HEK293 (cell line): Measurements from ENCODE around the gene TTLL4.

Experiments used
- GFI1B ChIP-seq: fragments of 450-650 bp; formaldehyde crosslinking; IDR thresholded peaks from 2 replicates; pipeline ENCODE4 v1.5.1; 2016; ENCODE audit warnings: missing biosample characterization, missing genetic modification characterization
- HOXC10 ChIP-seq: sonication (generic); formaldehyde crosslinking; IDR thresholded peaks from 2 replicates; pipeline ENCODE4 v1.8.1; 2023; ENCODE audit warnings: mild to moderate bottlenecking, missing genetic modification reagents
- SCRT2 ChIP-seq: fragments of 450-650 bp; formaldehyde crosslinking; IDR thresholded peaks from 2 replicates; pipeline ENCODE4 v1.5.1; 2016; ENCODE audit warnings: missing biosample characterization, missing genetic modification characterization
- SP7 ChIP-seq: fragments of 450-650 bp; formaldehyde crosslinking; IDR thresholded peaks from 2 replicates; pipeline ENCODE4 v1.5.1; 2016; ENCODE audit warnings: missing biosample characterization, missing genetic modification characterization
- TCF7L2 ChIP-seq: IDR thresholded peaks from 2 replicates; pipeline ENCODE4 v1.6.1; 2011; ENCODE audit warnings: low read depth, mild to moderate bottlenecking, inconsistent platforms, low read length, moderate library complexity, borderline replicate concordance
- ZBTB20 ChIP-seq: fragments of 450-650 bp; formaldehyde crosslinking; IDR thresholded peaks from 2 replicates; pipeline ENCODE4 v1.5.1; 2016; ENCODE audit warnings: missing biosample characterization, missing genetic modification characterization
- ZBTB8A ChIP-seq: fragments of 450-650 bp; formaldehyde crosslinking; IDR thresholded peaks from 2 replicates; pipeline ENCODE4 v1.5.1; 2016; ENCODE audit warnings: missing biosample characterization, missing genetic modification characterization
- ZFHX2 ChIP-seq: fragments of 450-650 bp; formaldehyde crosslinking; conservative IDR thresholded peaks from 2 replicates; pipeline ENCODE4 v1.5.1; 2016; ENCODE audit warnings: missing biosample characterization, missing genetic modification characterization
- ZIC2 ChIP-seq: fragments of 450-650 bp; formaldehyde crosslinking; IDR thresholded peaks from 2 replicates; pipeline ENCODE4 v1.5.1; 2016; ENCODE audit warnings: missing biosample characterization, missing genetic modification characterization
- ZNF121 ChIP-seq: fragments of 450-650 bp; formaldehyde crosslinking; IDR thresholded peaks from 2 replicates; pipeline ENCODE4 v1.5.1; 2016; ENCODE audit warnings: missing biosample characterization, missing genetic modification characterization
- ZNF133 ChIP-seq: fragments of 450-650 bp; formaldehyde crosslinking; IDR thresholded peaks from 2 replicates; pipeline ENCODE4 v1.5.1; 2016; ENCODE audit warnings: missing biosample characterization, missing genetic modification characterization
- ZNF140 ChIP-seq: fragments of 450-650 bp; formaldehyde crosslinking; IDR thresholded peaks from 2 replicates; pipeline ENCODE4 v1.5.1; 2016; ENCODE audit warnings: missing biosample characterization, missing genetic modification characterization
- ZNF157 ChIP-seq: fragments of 450-650 bp; formaldehyde crosslinking; IDR thresholded peaks from 2 replicates; pipeline ENCODE4 v1.5.1; 2016; ENCODE audit warnings: missing biosample characterization, missing genetic modification characterization
- ZNF169 ChIP-seq: fragments of 450-650 bp; formaldehyde crosslinking; IDR thresholded peaks from 2 replicates; pipeline ENCODE4 v1.5.1; 2016; ENCODE audit warnings: missing biosample characterization, missing genetic modification characterization
- ZNF175 ChIP-seq: fragments of 450-650 bp; formaldehyde crosslinking; IDR thresholded peaks from 2 replicates; pipeline ENCODE4 v1.5.1; 2016; ENCODE audit warnings: missing biosample characterization, missing genetic modification characterization
- ZNF223 ChIP-seq: fragments of 450-650 bp; formaldehyde crosslinking; IDR thresholded peaks from 2 replicates; pipeline ENCODE4 v1.5.1; 2016; ENCODE audit warnings: missing biosample characterization, missing genetic modification characterization
- ZNF23 ChIP-seq: fragments of 450-650 bp; formaldehyde crosslinking; IDR thresholded peaks from 2 replicates; pipeline ENCODE4 v1.5.1; 2016; ENCODE audit warnings: missing biosample characterization, missing genetic modification characterization, borderline replicate concordance
- ZNF501 ChIP-seq: fragments of 450-650 bp; formaldehyde crosslinking; IDR thresholded peaks from 2 replicates; pipeline ENCODE4 v1.5.1; 2016; ENCODE audit warnings: missing biosample characterization, missing genetic modification characterization
- ZNF544 ChIP-seq: fragments of 450-650 bp; formaldehyde crosslinking; IDR thresholded peaks from 2 replicates; pipeline ENCODE4 v1.5.0; 2017; ENCODE audit warnings: missing biosample characterization, missing genetic modification characterization
- ZNF600 ChIP-seq: fragments of 450-650 bp; formaldehyde crosslinking; IDR thresholded peaks from 2 replicates; pipeline ENCODE4 v1.5.1; 2016; ENCODE audit warnings: missing biosample characterization, missing genetic modification characterization
- ZNF610 ChIP-seq: fragments of 450-650 bp; formaldehyde crosslinking; IDR thresholded peaks from 2 replicates; pipeline ENCODE4 v1.5.1; 2016; ENCODE audit warnings: missing biosample characterization, missing genetic modification characterization, borderline replicate concordance
- ZNF658 ChIP-seq: fragments of 450-650 bp; formaldehyde crosslinking; IDR thresholded peaks from 2 replicates; pipeline ENCODE4; 2016; ENCODE audit warnings: missing biosample characterization, missing genetic modification characterization
- ZNF670 ChIP-seq: fragments of 450-650 bp; formaldehyde crosslinking; IDR thresholded peaks from 2 replicates; pipeline ENCODE4 v1.5.1; 2016; ENCODE audit warnings: missing biosample characterization, missing genetic modification characterization, low read depth
- ZSCAN16 ChIP-seq: fragments of 450-650 bp; formaldehyde crosslinking; IDR thresholded peaks from 2 replicates; pipeline ENCODE4 v1.5.1; 2016; ENCODE audit warnings: missing biosample characterization, missing genetic modification characterization
- TF ChIP-seq, protein P1 (sequence below): fragments of 450-650 bp; formaldehyde crosslinking; IDR thresholded peaks from 2 replicates; pipeline ENCODE4 v1.5.1; 2016; ENCODE audit warnings: missing biosample characterization, missing genetic modification characterization
- TF ChIP-seq, protein P2 (sequence below): fragments of 450-650 bp; formaldehyde crosslinking; IDR thresholded peaks from 2 replicates; pipeline ENCODE4 v1.5.1; 2016; ENCODE audit warnings: missing biosample characterization, missing genetic modification characterization
- TF ChIP-seq, protein P3 (sequence below): fragments of 450-650 bp; formaldehyde crosslinking; IDR thresholded peaks from 2 replicates; pipeline ENCODE4; 2016; ENCODE audit warnings: missing biosample characterization, missing genetic modification characterization
- TF ChIP-seq, protein P4 (sequence below): fragments of 450-650 bp; formaldehyde crosslinking; IDR thresholded peaks from 2 replicates; pipeline ENCODE4 v1.5.1; 2016; ENCODE audit warnings: missing biosample characterization, missing genetic modification characterization
- TF ChIP-seq, protein P5 (sequence below): fragments of 450-650 bp; formaldehyde crosslinking; IDR thresholded peaks from 2 replicates; pipeline ENCODE4 v1.5.1; 2017; ENCODE audit warnings: missing biosample characterization, missing genetic modification characterization
- TF ChIP-seq, protein P6 (sequence below): fragments of 450-650 bp; formaldehyde crosslinking; IDR thresholded peaks from 2 replicates; pipeline ENCODE4 v1.5.1; 2016; ENCODE audit warnings: missing biosample characterization, missing genetic modification characterization, low read depth

Gene TTLL4

DNA sequence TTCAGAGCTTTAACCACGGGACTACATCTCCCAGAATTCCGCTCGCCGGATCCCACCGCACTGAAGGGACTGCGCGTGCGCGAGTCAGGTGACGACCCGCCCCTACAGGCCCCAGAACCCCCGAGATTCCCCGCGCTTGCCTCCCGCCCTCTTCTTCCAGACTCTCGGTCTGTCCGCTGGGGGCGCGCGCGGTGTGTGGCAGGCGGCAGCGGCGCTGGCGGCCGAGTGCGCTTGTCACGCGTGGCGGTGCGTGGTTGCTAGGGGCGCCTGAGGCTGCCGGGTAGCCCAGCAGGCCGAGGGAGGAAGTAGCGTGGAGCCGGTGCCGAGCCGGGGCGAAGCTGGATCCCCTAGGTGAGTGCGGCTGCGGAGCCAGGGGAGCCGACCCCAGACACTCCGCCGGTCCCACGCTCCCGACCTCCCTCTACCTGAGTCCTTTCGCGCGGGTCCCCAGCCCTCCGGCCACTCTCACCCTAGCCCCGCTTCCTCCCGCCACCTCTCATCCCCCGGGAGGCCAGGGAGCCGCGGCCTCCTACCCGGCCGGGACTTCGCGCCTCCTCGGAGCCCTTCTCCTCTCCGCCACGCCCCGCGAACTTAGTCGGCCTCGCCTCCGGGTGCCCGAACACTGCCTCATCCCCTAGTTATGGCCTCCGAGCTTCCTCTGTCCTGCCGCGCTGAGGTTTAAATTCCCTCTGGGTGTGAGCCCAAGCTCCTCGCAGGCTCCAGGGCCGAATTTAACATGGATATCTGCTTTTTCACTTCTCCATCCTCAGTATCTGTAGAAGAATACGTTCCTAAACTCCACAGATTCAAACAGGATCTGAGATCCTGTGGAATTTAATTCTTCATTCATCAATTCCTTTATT, at the start of gene TTLL4 (continued):
- TF ChIP-seq ZNF169 (tag by site-specific recombination), result no peak
- TF ChIP-seq, protein P1, sequence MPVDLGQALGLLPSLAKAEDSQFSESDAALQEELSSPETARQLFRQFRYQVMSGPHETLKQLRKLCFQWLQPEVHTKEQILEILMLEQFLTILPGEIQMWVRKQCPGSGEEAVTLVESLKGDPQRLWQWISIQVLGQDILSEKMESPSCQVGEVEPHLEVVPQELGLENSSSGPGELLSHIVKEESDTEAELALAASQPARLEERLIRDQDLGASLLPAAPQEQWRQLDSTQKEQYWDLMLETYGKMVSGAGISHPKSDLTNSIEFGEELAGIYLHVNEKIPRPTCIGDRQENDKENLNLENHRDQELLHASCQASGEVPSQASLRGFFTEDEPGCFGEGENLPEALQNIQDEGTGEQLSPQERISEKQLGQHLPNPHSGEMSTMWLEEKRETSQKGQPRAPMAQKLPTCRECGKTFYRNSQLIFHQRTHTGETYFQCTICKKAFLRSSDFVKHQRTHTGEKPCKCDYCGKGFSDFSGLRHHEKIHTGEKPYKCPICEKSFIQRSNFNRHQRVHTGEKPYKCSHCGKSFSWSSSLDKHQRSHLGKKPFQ, result peak; percentile 18; the same call in 1 of the 2 replicates
- TF ChIP-seq, protein P2, sequence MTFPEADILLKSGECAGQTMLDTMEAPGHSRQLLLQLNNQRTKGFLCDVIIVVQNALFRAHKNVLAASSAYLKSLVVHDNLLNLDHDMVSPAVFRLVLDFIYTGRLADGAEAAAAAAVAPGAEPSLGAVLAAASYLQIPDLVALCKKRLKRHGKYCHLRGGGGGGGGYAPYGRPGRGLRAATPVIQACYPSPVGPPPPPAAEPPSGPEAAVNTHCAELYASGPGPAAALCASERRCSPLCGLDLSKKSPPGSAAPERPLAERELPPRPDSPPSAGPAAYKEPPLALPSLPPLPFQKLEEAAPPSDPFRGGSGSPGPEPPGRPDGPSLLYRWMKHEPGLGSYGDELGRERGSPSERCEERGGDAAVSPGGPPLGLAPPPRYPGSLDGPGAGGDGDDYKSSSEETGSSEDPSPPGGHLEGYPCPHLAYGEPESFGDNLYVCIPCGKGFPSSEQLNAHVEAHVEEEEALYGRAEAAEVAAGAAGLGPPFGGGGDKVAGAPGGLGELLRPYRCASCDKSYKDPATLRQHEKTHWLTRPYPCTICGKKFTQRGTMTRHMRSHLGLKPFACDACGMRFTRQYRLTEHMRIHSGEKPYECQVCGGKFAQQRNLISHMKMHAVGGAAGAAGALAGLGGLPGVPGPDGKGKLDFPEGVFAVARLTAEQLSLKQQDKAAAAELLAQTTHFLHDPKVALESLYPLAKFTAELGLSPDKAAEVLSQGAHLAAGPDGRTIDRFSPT (tag by site-specific recombination), result no peak
- TF ChIP-seq ZNF670 (tag by site-specific recombination), result no peak
- no peak for TF ChIP-seq ZNF140 (tag by site-specific recombination)
- no peak for TF ChIP-seq ZNF175 (tag by site-specific recombination)
- no peak for TF ChIP-seq GFI1B (tag by site-specific recombination)
- TF ChIP-seq, protein P3, sequence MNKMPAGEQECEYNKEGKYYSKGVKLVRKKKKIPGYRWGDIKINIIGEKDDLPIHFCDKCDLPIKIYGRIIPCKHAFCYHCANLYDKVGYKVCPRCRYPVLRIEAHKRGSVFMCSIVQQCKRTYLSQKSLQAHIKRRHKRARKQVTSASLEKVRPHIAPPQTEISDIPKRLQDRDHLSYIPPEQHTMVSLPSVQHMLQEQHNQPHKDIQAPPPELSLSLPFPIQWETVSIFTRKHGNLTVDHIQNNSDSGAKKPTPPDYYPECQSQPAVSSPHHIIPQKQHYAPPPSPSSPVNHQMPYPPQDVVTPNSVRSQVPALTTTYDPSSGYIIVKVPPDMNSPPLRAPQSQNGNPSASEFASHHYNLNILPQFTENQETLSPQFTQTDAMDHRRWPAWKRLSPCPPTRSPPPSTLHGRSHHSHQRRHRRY, result no peak
- TF ChIP-seq ZNF223, result no peak
- TF ChIP-seq ZNF544, result no peak
- peak; percentile 46 for TF ChIP-seq ZBTB20 (tag by site-specific recombination)
- TF ChIP-seq, protein P4, sequence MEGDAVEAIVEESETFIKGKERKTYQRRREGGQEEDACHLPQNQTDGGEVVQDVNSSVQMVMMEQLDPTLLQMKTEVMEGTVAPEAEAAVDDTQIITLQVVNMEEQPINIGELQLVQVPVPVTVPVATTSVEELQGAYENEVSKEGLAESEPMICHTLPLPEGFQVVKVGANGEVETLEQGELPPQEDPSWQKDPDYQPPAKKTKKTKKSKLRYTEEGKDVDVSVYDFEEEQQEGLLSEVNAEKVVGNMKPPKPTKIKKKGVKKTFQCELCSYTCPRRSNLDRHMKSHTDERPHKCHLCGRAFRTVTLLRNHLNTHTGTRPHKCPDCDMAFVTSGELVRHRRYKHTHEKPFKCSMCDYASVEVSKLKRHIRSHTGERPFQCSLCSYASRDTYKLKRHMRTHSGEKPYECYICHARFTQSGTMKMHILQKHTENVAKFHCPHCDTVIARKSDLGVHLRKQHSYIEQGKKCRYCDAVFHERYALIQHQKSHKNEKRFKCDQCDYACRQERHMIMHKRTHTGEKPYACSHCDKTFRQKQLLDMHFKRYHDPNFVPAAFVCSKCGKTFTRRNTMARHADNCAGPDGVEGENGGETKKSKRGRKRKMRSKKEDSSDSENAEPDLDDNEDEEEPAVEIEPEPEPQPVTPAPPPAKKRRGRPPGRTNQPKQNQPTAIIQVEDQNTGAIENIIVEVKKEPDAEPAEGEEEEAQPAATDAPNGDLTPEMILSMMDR (tag by site-specific recombination), result peak; percentile 99
- no peak for TF ChIP-seq HOXC10 (CRISPR knock-in tag)
- TF ChIP-seq, protein P5, sequence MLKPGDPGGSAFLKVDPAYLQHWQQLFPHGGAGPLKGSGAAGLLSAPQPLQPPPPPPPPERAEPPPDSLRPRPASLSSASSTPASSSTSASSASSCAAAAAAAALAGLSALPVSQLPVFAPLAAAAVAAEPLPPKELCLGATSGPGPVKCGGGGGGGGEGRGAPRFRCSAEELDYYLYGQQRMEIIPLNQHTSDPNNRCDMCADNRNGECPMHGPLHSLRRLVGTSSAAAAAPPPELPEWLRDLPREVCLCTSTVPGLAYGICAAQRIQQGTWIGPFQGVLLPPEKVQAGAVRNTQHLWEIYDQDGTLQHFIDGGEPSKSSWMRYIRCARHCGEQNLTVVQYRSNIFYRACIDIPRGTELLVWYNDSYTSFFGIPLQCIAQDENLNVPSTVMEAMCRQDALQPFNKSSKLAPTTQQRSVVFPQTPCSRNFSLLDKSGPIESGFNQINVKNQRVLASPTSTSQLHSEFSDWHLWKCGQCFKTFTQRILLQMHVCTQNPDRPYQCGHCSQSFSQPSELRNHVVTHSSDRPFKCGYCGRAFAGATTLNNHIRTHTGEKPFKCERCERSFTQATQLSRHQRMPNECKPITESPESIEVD (tag by site-specific recombination), result no peak
- TF ChIP-seq ZFHX2 (tag by site-specific recombination), result 0 out of 2 replicates have a peak, but pooled peaks have one; percentile 34
- no peak for TF ChIP-seq ZNF23 (tag by site-specific recombination)
- peak; percentile 85 for TF ChIP-seq ZNF600 (tag by site-specific recombination)
- TF ChIP-seq ZNF610 (tag by site-specific recombination), result peak; percentile 65
- TF ChIP-seq, protein P6, sequence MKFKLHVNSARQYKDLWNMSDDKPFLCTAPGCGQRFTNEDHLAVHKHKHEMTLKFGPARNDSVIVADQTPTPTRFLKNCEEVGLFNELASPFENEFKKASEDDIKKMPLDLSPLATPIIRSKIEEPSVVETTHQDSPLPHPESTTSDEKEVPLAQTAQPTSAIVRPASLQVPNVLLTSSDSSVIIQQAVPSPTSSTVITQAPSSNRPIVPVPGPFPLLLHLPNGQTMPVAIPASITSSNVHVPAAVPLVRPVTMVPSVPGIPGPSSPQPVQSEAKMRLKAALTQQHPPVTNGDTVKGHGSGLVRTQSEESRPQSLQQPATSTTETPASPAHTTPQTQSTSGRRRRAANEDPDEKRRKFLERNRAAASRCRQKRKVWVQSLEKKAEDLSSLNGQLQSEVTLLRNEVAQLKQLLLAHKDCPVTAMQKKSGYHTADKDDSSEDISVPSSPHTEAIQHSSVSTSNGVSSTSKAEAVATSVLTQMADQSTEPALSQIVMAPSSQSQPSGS, result no peak
- peak; percentile 88; the same call in 1 of the 2 replicates for TF ChIP-seq ZNF501
- TF ChIP-seq SCRT2 (tag by site-specific recombination), result no peak
- TF ChIP-seq ZNF121 (tag by site-specific recombination), result 0 out of 2 replicates have a peak, but pooled peaks have one; percentile 35
- no peak for TF ChIP-seq ZSCAN16 (tag by site-specific recombination)
- peak; percentile 77; the same call in 1 of the 2 replicates for TF ChIP-seq SP7
- TF ChIP-seq TCF7L2, result no peak
- TF ChIP-seq ZBTB8A, result peak; percentile 74
- no peak for TF ChIP-seq ZNF658 (tag by site-specific recombination)
- no peak for TF ChIP-seq ZNF133 (tag by site-specific recombination)
- TF ChIP-seq ZIC2 (tag by site-specific recombination), result no peak
- TF ChIP-seq ZNF157 (tag by site-specific recombination), result no peak
